Liver (tissue), 3 donors: Measurements from ENCODE around the gene TNRC6B.

Source experiments
- JUND ChIP-seq, 2 donors: IDR thresholded peaks; 2 replicates each; pipeline ENCODE4 v1.6.1; 2016; ENCODE audit warnings: antibody characterized with exemption in 2 of 2
- MAX ChIP-seq: IDR thresholded peaks from 2 replicates; pipeline ENCODE4 v1.6.1; 2016; ENCODE audit warnings: antibody characterized with exemption
- RAD21 ChIP-seq, 2 donors: IDR thresholded peaks; 2 replicates each; pipeline ENCODE4 v1.6.1; 2016; ENCODE audit warnings: antibody characterized with exemption in 2 of 2, mild to moderate bottlenecking in 2 of 2
- TF ChIP-seq, protein P1 (sequence below): fragments of 150-350 bp; IDR thresholded peaks from 2 replicates; pipeline ENCODE4 v1.5.1; 2017; ENCODE audit warnings: improper control_type of control experiment, low read depth, low read length; ENCODE audit not compliant: missing input control
- TF ChIP-seq, protein P2 (sequence below): IDR thresholded peaks from 2 replicates; pipeline ENCODE4 v1.6.1; 2016; ENCODE audit warnings: antibody characterized with exemption
- TF ChIP-seq, protein P3 (sequence below): IDR thresholded peaks from 2 replicates; pipeline ENCODE4 v1.6.1; 2016; ENCODE audit warnings: antibody characterized with exemption, mild to moderate bottlenecking
- donor health status: healthy.
- donor health status: healthy.

DNA sequence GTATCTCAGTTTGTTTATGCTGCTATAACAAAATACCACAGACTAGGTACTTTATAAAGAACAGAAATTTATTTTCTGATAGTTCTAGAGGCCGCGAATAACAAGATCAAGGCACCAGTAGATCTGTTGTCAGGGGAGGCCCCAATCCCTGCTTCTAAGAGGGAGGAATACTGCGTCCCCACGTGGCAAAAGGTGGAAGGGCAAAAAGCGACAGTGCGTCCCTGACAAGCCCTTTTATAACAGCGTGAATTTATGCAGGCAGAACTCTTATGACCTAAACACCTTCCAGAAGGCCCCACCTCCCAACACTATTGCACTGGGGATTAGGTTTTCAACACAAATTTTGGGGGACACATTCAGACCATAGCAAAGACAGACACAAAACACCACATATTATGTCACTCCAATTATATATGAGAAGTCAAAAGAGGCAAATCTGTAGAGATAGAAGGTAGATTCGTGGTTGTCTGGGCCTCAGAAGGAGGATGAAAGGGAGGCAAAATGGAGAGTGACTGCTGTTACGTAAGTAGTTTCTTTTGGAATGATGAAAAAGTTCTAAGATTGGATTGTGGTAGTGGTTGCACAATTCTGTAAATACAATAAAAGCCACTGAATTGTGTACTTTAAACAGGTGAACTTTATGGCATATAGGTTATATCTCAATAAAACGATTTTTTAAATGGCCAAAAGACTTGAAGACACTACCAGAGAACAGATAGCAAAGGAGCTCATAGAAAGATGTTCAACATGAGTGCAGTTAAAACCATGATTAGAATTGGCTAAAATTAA is 30.1 kb upstream of the TNRC6B start:
- TF ChIP-seq, protein P1, sequence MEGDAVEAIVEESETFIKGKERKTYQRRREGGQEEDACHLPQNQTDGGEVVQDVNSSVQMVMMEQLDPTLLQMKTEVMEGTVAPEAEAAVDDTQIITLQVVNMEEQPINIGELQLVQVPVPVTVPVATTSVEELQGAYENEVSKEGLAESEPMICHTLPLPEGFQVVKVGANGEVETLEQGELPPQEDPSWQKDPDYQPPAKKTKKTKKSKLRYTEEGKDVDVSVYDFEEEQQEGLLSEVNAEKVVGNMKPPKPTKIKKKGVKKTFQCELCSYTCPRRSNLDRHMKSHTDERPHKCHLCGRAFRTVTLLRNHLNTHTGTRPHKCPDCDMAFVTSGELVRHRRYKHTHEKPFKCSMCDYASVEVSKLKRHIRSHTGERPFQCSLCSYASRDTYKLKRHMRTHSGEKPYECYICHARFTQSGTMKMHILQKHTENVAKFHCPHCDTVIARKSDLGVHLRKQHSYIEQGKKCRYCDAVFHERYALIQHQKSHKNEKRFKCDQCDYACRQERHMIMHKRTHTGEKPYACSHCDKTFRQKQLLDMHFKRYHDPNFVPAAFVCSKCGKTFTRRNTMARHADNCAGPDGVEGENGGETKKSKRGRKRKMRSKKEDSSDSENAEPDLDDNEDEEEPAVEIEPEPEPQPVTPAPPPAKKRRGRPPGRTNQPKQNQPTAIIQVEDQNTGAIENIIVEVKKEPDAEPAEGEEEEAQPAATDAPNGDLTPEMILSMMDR = no peak
- TF ChIP-seq RAD21 (IDR thresholded peaks at IDR 0.05) (no peak), MAX (no peak), JUND (IDR thresholded peaks at IDR 0.05) (no peak)
- TF ChIP-seq, protein P2, sequence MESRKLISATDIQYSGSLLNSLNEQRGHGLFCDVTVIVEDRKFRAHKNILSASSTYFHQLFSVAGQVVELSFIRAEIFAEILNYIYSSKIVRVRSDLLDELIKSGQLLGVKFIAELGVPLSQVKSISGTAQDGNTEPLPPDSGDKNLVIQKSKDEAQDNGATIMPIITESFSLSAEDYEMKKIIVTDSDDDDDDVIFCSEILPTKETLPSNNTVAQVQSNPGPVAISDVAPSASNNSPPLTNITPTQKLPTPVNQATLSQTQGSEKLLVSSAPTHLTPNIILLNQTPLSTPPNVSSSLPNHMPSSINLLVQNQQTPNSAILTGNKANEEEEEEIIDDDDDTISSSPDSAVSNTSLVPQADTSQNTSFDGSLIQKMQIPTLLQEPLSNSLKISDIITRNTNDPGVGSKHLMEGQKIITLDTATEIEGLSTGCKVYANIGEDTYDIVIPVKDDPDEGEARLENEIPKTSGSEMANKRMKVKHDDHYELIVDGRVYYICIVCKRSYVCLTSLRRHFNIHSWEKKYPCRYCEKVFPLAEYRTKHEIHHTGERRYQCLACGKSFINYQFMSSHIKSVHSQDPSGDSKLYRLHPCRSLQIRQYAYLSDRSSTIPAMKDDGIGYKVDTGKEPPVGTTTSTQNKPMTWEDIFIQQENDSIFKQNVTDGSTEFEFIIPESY = no peak
- TF ChIP-seq, protein P3, sequence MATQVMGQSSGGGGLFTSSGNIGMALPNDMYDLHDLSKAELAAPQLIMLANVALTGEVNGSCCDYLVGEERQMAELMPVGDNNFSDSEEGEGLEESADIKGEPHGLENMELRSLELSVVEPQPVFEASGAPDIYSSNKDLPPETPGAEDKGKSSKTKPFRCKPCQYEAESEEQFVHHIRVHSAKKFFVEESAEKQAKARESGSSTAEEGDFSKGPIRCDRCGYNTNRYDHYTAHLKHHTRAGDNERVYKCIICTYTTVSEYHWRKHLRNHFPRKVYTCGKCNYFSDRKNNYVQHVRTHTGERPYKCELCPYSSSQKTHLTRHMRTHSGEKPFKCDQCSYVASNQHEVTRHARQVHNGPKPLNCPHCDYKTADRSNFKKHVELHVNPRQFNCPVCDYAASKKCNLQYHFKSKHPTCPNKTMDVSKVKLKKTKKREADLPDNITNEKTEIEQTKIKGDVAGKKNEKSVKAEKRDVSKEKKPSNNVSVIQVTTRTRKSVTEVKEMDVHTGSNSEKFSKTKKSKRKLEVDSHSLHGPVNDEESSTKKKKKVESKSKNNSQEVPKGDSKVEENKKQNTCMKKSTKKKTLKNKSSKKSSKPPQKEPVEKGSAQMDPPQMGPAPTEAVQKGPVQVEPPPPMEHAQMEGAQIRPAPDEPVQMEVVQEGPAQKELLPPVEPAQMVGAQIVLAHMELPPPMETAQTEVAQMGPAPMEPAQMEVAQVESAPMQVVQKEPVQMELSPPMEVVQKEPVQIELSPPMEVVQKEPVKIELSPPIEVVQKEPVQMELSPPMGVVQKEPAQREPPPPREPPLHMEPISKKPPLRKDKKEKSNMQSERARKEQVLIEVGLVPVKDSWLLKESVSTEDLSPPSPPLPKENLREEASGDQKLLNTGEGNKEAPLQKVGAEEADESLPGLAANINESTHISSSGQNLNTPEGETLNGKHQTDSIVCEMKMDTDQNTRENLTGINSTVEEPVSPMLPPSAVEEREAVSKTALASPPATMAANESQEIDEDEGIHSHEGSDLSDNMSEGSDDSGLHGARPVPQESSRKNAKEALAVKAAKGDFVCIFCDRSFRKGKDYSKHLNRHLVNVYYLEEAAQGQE = no peak
